ENCODE results near the gene OR2Y1. TPM values are rescaled to one million over a fixed set of nuclear protein-coding genes. Genes with fewer than 3 reads are reported as not detected.
"Not testable (repeated sequence)": the region's sequence is repeated elsewhere in the genome, so short reads cannot be mapped to it uniquely, and the experiment has no call there.

OR2Y1 gene
- total RNA-seq, 2 donors from 2014 or later = not detected

GRCh38 chr5:180703912-180704311 is 35.9 kb downstream of the OR2Y1 start:
- Histone ChIP-seq H3K27me3 (ENCODE audit: control insufficient read depth, insufficient read depth, low read length, poor library complexity, severe bottlenecking) (no peaks in the 10 kb centered on the region), H3K4me1 (ENCODE audit: control insufficient read depth, insufficient read depth, low read length) (peaks cover 3% of the 10 kb centered on the region), H3K9me3 (ENCODE audit: control insufficient read depth, low read length) (peaks cover 15% of the 10 kb centered on the region), H3K36me3 (ENCODE audit: control insufficient read depth, insufficient read depth, low read length) (no peaks in the 10 kb centered on the region), H3K9ac (ENCODE audit: extremely low read depth, low read length, poor library complexity, severe bottlenecking) (no peak overlapping the region), H3K27ac (ENCODE audit: low read depth, low read length) (no peak overlapping the region), H3K4me3 (ENCODE audit: low read length) (peak overlapping the region; percentile 19)
- peaks cover 1% of the 10 kb centered on the region for H3K4me1 Mint-ChIP-seq
- H3K36me3 Mint-ChIP-seq (ENCODE audit: low read depth) = no peaks in the 10 kb centered on the region
- H3K27me3 Mint-ChIP-seq (ENCODE audit: insufficient read depth) = peaks cover 7% of the 10 kb centered on the region
- 43 to 68% methylated on average over 6 to 7 of the region's 7 CpGs for WGBS, 2 experiments (ENCODE audit: insufficient coverage in 1 of 2, insufficient read length in 1 of 2)
- no peak overlapping the region for H3K4me3 Mint-ChIP-seq
- peak overlapping the region; percentile 58 for H3K27ac Mint-ChIP-seq
- TF ChIP-seq, protein P1, sequence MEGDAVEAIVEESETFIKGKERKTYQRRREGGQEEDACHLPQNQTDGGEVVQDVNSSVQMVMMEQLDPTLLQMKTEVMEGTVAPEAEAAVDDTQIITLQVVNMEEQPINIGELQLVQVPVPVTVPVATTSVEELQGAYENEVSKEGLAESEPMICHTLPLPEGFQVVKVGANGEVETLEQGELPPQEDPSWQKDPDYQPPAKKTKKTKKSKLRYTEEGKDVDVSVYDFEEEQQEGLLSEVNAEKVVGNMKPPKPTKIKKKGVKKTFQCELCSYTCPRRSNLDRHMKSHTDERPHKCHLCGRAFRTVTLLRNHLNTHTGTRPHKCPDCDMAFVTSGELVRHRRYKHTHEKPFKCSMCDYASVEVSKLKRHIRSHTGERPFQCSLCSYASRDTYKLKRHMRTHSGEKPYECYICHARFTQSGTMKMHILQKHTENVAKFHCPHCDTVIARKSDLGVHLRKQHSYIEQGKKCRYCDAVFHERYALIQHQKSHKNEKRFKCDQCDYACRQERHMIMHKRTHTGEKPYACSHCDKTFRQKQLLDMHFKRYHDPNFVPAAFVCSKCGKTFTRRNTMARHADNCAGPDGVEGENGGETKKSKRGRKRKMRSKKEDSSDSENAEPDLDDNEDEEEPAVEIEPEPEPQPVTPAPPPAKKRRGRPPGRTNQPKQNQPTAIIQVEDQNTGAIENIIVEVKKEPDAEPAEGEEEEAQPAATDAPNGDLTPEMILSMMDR (conservative IDR thresholded peaks at IDR 0.05) = no peak
- H3K9me3 Mint-ChIP-seq = peaks cover 44% of the 10 kb centered on the region
- DNase-seq = peak; percentile 63

- H3K36me3 Mint-ChIP-seq (ENCODE audit: low read depth); H3K36me3 ChIP-seq (ENCODE audit: control insufficient read depth, insufficient read depth, low read length); H3K4me1 Mint-ChIP-seq; H3K4me1 ChIP-seq (ENCODE audit: control insufficient read depth, insufficient read depth, low read length); H3K4me3 ChIP-seq (ENCODE audit: low read length); DNase-seq; H3K27me3 ChIP-seq (ENCODE audit: control insufficient read depth, insufficient read depth, low read length, poor library complexity, severe bottlenecking); H3K27me3 Mint-ChIP-seq (ENCODE audit: insufficient read depth); H3K27ac ChIP-seq (ENCODE audit: low read depth, low read length); H3K4me3 Mint-ChIP-seq; H3K9ac ChIP-seq (ENCODE audit: extremely low read depth, low read length, poor library complexity, severe bottlenecking): not testable (repeated sequence)
- WGBS, 2 experiments (ENCODE audit: insufficient coverage in 1 of 2, insufficient read length in 1 of 2) = 93% methylated on average over 2 of the region's 2 CpGs; no CpG with 5 or more reads in 1 of the 2 experiments
- Mint-ChIP-seq H3K27ac (peak overlapping the region; percentile 58), H3K9me3 (peaks cover 44% of the 10 kb centered on the region)
- H3K9me3 ChIP-seq (ENCODE audit: control insufficient read depth, low read length) = peaks cover 15% of the 10 kb centered on the region
Measured at GRCh38 chr5:180703371-180703770, 36.5 kb downstream of the OR2Y1 start.

DNA sequence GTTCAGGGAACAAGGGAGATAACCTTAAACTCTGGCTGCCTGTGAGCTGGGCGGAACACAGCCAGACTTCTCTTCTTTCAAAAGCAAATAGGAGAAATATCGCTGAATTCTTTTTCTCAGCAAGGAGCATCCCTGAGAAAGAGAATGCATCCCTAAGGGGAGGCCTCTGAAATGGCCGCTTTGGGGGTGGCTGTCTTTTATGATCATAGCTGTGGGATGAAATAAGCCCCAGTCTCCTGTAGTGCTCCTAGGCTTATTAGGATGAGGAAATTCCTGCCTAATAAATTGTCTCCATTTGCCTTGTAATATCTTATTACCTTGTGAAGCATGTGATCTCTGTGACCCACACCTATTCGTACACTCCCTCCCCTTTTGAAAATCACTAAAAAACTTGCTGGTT is 39.4 kb downstream of the OR2Y1 start:
- H3K4me1 Mint-ChIP-seq; H3K27ac ChIP-seq (ENCODE audit: low read depth, low read length); H3K27ac Mint-ChIP-seq; H3K4me3 Mint-ChIP-seq; H3K9ac ChIP-seq (ENCODE audit: extremely low read depth, low read length, poor library complexity, severe bottlenecking); H3K4me3 ChIP-seq (ENCODE audit: low read length); H3K4me1 ChIP-seq (ENCODE audit: control insufficient read depth, insufficient read depth, low read length); DNase-seq; H3K27me3 ChIP-seq (ENCODE audit: control insufficient read depth, insufficient read depth, low read length, poor library complexity, severe bottlenecking); H3K36me3 ChIP-seq (ENCODE audit: control insufficient read depth, insufficient read depth, low read length); H3K36me3 Mint-ChIP-seq (ENCODE audit: low read depth): not testable (repeated sequence)
- Mint-ChIP-seq H3K27me3 (ENCODE audit: insufficient read depth) (peaks cover 14% of the 10 kb centered on the region), H3K9me3 (peaks cover 40% of the 10 kb centered on the region)
- peaks cover 15% of the 10 kb centered on the region for H3K9me3 ChIP-seq (ENCODE audit: control insufficient read depth, low read length)
- WGBS, 2 experiments (ENCODE audit: insufficient coverage in 1 of 2, insufficient read length in 1 of 2) = 86 to 96% methylated on average over 3 to 4 of the region's 4 CpGs

DNA sequence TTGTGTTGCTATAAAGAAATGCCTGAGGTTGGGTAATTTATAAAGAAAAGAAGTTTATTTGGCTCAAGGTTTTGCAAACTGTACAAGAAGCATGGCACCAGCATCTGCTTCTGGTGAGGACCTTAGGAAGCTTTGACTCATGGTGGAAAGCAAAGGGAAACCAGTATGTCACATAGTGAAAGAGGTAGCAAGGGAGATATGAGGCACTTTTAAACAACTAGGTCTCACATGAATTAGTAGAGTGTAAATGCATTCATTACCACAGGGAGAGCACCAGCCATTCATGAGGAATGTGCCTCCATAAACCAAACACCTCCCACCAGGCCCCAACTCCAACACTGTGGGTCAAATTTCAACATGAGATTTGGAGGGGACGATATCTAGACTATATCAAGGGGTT is 40.8 kb downstream of the OR2Y1 start:
- TF ChIP-seq, protein P1 (conservative IDR thresholded peaks at IDR 0.05) = no peak
- H3K36me3 Mint-ChIP-seq (ENCODE audit: low read depth) = no peaks in the 10 kb centered on the region
- no peak overlapping the region for H3K9ac ChIP-seq (ENCODE audit: extremely low read depth, low read length, poor library complexity, severe bottlenecking)
- H3K27ac ChIP-seq (ENCODE audit: low read depth, low read length) = no peak overlapping the region
- WGBS, 2 experiments (ENCODE audit: insufficient coverage in 1 of 2, insufficient read length in 1 of 2) = no CpG with 5 or more reads among the region's 1 CpG
- H3K4me3 Mint-ChIP-seq = no peak overlapping the region
- peaks cover 22% of the 10 kb centered on the region for H3K27me3 Mint-ChIP-seq (ENCODE audit: insufficient read depth)
- H3K27me3 ChIP-seq (ENCODE audit: control insufficient read depth, insufficient read depth, low read length, poor library complexity, severe bottlenecking) = no peaks in the 10 kb centered on the region
- no peak overlapping the region for H3K27ac Mint-ChIP-seq
- H3K9me3 ChIP-seq (ENCODE audit: control insufficient read depth, low read length) = peaks cover 15% of the 10 kb centered on the region
- no peaks in the 10 kb centered on the region for H3K36me3 ChIP-seq (ENCODE audit: control insufficient read depth, insufficient read depth, low read length)
- H3K4me1 Mint-ChIP-seq = no peaks in the 10 kb centered on the region
- DNase-seq = no peak
- no peak overlapping the region for H3K4me3 ChIP-seq (ENCODE audit: low read length)
- H3K9me3 Mint-ChIP-seq = peaks cover 40% of the 10 kb centered on the region
- H3K4me1 ChIP-seq (ENCODE audit: control insufficient read depth, insufficient read depth, low read length) = peaks cover under 1% of the 10 kb centered on the region

Measured in endodermal cell (in vitro differentiated cells).